NB4 (cell line): ENCODE data around the gene KRT72.

Experiments
- POLR2A ChIP-seq: IDR thresholded peaks from 2 replicates; pipeline ENCODE4 v1.6.1; 2011; ENCODE audit warnings: mild to moderate bottlenecking; ENCODE audit not compliant: insufficient read length; ENCODE audit errors: extremely low read depth
- TF ChIP-seq, protein P1 (sequence below): IDR thresholded peaks from one replicate; pipeline ENCODE4 v1.5.1; 2012; ENCODE audit warnings: low read depth, low read length

DNA sequence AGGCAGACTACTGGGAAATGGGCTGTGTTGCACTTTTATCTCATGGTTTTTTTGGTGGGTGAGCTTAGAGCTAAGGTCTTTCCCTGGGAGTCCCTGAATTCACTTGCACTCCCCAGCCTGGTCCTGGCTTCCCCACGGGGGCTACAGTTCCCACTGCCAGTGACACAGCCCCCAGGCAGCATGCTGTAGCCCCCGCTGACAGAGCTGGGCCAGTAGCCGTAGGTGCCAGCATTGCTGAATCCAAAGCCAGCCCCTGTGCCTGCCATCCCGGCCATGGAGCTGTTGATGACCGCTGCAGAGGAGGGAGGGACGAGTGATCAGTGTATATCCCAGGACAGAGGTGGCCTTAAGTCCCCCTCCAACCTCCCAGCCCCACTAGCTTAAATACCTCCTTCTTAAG, 6.9 kb upstream of the KRT72 start:
- no peak for TF ChIP-seq POLR2A
- TF ChIP-seq, protein P1, sequence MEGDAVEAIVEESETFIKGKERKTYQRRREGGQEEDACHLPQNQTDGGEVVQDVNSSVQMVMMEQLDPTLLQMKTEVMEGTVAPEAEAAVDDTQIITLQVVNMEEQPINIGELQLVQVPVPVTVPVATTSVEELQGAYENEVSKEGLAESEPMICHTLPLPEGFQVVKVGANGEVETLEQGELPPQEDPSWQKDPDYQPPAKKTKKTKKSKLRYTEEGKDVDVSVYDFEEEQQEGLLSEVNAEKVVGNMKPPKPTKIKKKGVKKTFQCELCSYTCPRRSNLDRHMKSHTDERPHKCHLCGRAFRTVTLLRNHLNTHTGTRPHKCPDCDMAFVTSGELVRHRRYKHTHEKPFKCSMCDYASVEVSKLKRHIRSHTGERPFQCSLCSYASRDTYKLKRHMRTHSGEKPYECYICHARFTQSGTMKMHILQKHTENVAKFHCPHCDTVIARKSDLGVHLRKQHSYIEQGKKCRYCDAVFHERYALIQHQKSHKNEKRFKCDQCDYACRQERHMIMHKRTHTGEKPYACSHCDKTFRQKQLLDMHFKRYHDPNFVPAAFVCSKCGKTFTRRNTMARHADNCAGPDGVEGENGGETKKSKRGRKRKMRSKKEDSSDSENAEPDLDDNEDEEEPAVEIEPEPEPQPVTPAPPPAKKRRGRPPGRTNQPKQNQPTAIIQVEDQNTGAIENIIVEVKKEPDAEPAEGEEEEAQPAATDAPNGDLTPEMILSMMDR, result no peak
